HepG2 (cell line): ENCODE data around the gene TNFRSF6B. TPM values are rescaled to one million over a fixed set of nuclear protein-coding genes. Genes with fewer than 3 reads are reported as not detected.
A peak's percentile ranks its signal among the peaks of the same experiment; 100 is the strongest.

ENCODE experiments used
- CTCF ChIP-seq: sonication (generic); formaldehyde crosslinking; IDR thresholded peaks from 2 replicates; pipeline ENCODE4 v1.5.0; 2020; ENCODE audit warnings: mild to moderate bottlenecking, missing genetic modification reagents, moderate library complexity
- DNMT1 ChIP-seq: sonication (generic); formaldehyde crosslinking; IDR thresholded peaks from 2 replicates; pipeline ENCODE4 v1.5.1; 2020; ENCODE audit warnings: mild to moderate bottlenecking, missing genetic modification reagents
- ELF3 ChIP-seq: IDR thresholded peaks from 2 replicates; pipeline ENCODE4 v1.6.1; 2016; ENCODE audit warnings: missing genetic modification reagents, missing compliant biosample characterization
- ELK4 ChIP-seq: sonication (generic); formaldehyde crosslinking; IDR thresholded peaks from 2 replicates; pipeline ENCODE4 v1.9.0; 2021; ENCODE audit warnings: missing genetic modification reagents, borderline replicate concordance
- HMGA1 ChIP-seq: sonication (generic); formaldehyde crosslinking; conservative IDR thresholded peaks from 2 replicates; pipeline ENCODE4 v1.4.0; 2020; ENCODE audit warnings: missing genetic modification reagents
- MIER2 ChIP-seq: IDR thresholded peaks from 2 replicates; pipeline ENCODE4 v1.6.1; 2016; ENCODE audit warnings: missing biosample characterization, missing genetic modification reagents
- MXD3 ChIP-seq: IDR thresholded peaks from 2 replicates; pipeline ENCODE4 v1.6.1; 2016; ENCODE audit warnings: mild to moderate bottlenecking, missing biosample characterization, missing genetic modification reagents
- PITX1 ChIP-seq: sonication (generic); formaldehyde crosslinking; IDR thresholded peaks from 2 replicates; pipeline ENCODE4 v1.5.1; 2020; ENCODE audit warnings: mild to moderate bottlenecking, missing genetic modification reagents
- RARG ChIP-seq: sonication (generic); formaldehyde crosslinking; IDR thresholded peaks from 2 replicates; pipeline ENCODE4 v1.4.0; 2020; ENCODE audit warnings: low read depth, mild to moderate bottlenecking, missing genetic modification reagents
- TERF1 ChIP-seq: sonication (generic); formaldehyde crosslinking; IDR thresholded peaks from 2 replicates; pipeline ENCODE4 v1.8.0; 2022; ENCODE audit warnings: mild to moderate bottlenecking, missing genetic modification reagents, moderate library complexity
- ZBTB3 ChIP-seq: sonication (generic); formaldehyde crosslinking; IDR thresholded peaks from 2 replicates; pipeline ENCODE4 v1.4.0; 2020; ENCODE audit warnings: low read depth, mild to moderate bottlenecking, moderate library complexity, missing genetic modification reagents, borderline replicate concordance
- ZBTB8A ChIP-seq: sonication (generic); formaldehyde crosslinking; IDR thresholded peaks from 2 replicates; pipeline ENCODE4 v1.4.0; 2020; ENCODE audit warnings: mild to moderate bottlenecking, low read depth, missing genetic modification reagents, borderline replicate concordance
- ZC3H13 ChIP-seq: sonication (generic); formaldehyde crosslinking; IDR thresholded peaks from 2 replicates; pipeline ENCODE4 v1.8.1; 2023; ENCODE audit warnings: mild to moderate bottlenecking, missing genetic modification reagents, moderate library complexity
- ZNF10 ChIP-seq: sonication (generic); formaldehyde crosslinking; IDR thresholded peaks from 2 replicates; pipeline ENCODE4 v1.4.0; 2020; ENCODE audit warnings: mild to moderate bottlenecking, low read depth, missing genetic modification reagents, borderline replicate concordance
- ZNF138 ChIP-seq: sonication (generic); formaldehyde crosslinking; IDR thresholded peaks from 2 replicates; pipeline ENCODE4 v1.5.0; 2020; ENCODE audit warnings: mild to moderate bottlenecking, low read depth, missing genetic modification reagents
- ZNF224 ChIP-seq: sonication (generic); formaldehyde crosslinking; IDR thresholded peaks from 2 replicates; pipeline ENCODE4 v1.5.0; 2020; ENCODE audit warnings: mild to moderate bottlenecking, missing genetic modification reagents
- ZNF333 ChIP-seq: sonication (generic); formaldehyde crosslinking; IDR thresholded peaks from 2 replicates; pipeline ENCODE4 v1.4.0; 2020; ENCODE audit warnings: mild to moderate bottlenecking, missing genetic modification reagents, borderline replicate concordance
- ZNF670 ChIP-seq: sonication (generic); formaldehyde crosslinking; IDR thresholded peaks from 2 replicates; pipeline ENCODE4 v1.8.0; 2022; ENCODE audit warnings: mild to moderate bottlenecking, missing genetic modification reagents, borderline replicate concordance
- ZNF703 ChIP-seq: sonication (generic); formaldehyde crosslinking; IDR thresholded peaks from 2 replicates; pipeline ENCODE4 v1.5.1; 2020; ENCODE audit warnings: missing genetic modification reagents, mild to moderate bottlenecking, moderate library complexity, borderline replicate concordance
- ZNF75D ChIP-seq: sonication (generic); formaldehyde crosslinking; IDR thresholded peaks from 2 replicates; pipeline ENCODE4 v1.8.1; 2023; ENCODE audit warnings: missing genetic modification reagents, mild to moderate bottlenecking, borderline replicate concordance
- ZNF768 ChIP-seq: sonication (generic); formaldehyde crosslinking; IDR thresholded peaks from 2 replicates; pipeline ENCODE4 v1.4.0; 2020; ENCODE audit warnings: missing genetic modification reagents
- ZNF883 ChIP-seq: sonication (generic); formaldehyde crosslinking; IDR thresholded peaks from 2 replicates; pipeline ENCODE4 v1.5.1; 2020; ENCODE audit warnings: mild to moderate bottlenecking, missing genetic modification reagents; ENCODE audit errors: not compliant biosample characterization
- ZSCAN20 ChIP-seq: sonication (generic); formaldehyde crosslinking; IDR thresholded peaks from 2 replicates; pipeline ENCODE4 v1.4.0; 2020; ENCODE audit warnings: missing genetic modification reagents, mild to moderate bottlenecking, borderline replicate concordance
- polyA plus RNA-seq, 8 experiments: library from polyadenylated mRNA; depleted of rRNA in 3 of 8; stranded (reverse) in 7 of 8; unstranded in 1 of 8; fragments of >200 nt; fragmentation: Illumina TruSeq in 4 of 8; extraction: Trizol in 4 of 8; gene quantifications; 2 replicates each; pipeline versions ENCODE4 v1.2.1 to v1.2.3, GENCODE V29; 2011 to 2016; ENCODE audit warnings: low read depth in 4 of 8, missing spikeins in 1 of 8, mixed read lengths in 1 of 8; ENCODE audit not compliant: insufficient read depth in 1 of 8
- total RNA-seq, 5 experiments: library from RNA; depleted of rRNA; stranded (reverse); fragments of >200 nt; fragmentation: Illumina TruSeq; extraction: Trizol; gene quantifications; 2 replicates each; pipeline ENCODE4 v1.2.3, GENCODE V29; 2016; ENCODE audit warnings: low read depth in 1 of 5

The TNFRSF6B gene
- total and polyA plus RNA-seq, 2 of the 13 experiments (the other 11 are each of a cell fraction or from before 2014, with no cell fraction given), result 0.24 TPM; not detected in 1

- no peak for TF ChIP-seq ZNF10 (CRISPR knock-in tag)
- no peak for TF ChIP-seq ZNF224 (CRISPR knock-in tag)
- 0 out of 2 replicates have a peak, but pooled peaks have one; percentile 10 for TF ChIP-seq MIER2 (CRISPR knock-in tag)
- TF ChIP-seq ZNF768 (CRISPR knock-in tag), result no peak
- no peak for TF ChIP-seq ZBTB3 (CRISPR knock-in tag)
- TF ChIP-seq ZC3H13 (CRISPR knock-in tag), result no peak
- TF ChIP-seq PITX1 (CRISPR knock-in tag), result 0 out of 2 replicates have a peak, but pooled peaks have one; percentile 56
- no peak for TF ChIP-seq TERF1 (CRISPR knock-in tag)
- 0 out of 2 replicates have a peak, but pooled peaks have one; percentile 73 for TF ChIP-seq ZNF333 (CRISPR knock-in tag)
- 0 out of 2 replicates have a peak, but pooled peaks have one; percentile 16 for TF ChIP-seq ZNF670 (CRISPR knock-in tag)
- no peak for TF ChIP-seq ELK4 (CRISPR knock-in tag)
- TF ChIP-seq ELF3 (CRISPR knock-in tag), result 0 out of 2 replicates have a peak, but pooled peaks have one; percentile 5
- no peak for TF ChIP-seq ZSCAN20 (CRISPR knock-in tag)
- peak; percentile 83; the same call in 1 of the 2 replicates for TF ChIP-seq ZNF75D
- TF ChIP-seq DNMT1 (CRISPR knock-in tag), result peak; percentile 2; the same call in 1 of the 2 replicates
- peak; percentile 54; the same call in 1 of the 2 replicates for TF ChIP-seq ZBTB8A (CRISPR knock-in tag)
- TF ChIP-seq ZNF703, result 0 out of 2 replicates have a peak, but pooled peaks have one; percentile 24
- peak; percentile 27; the same call in 1 of the 2 replicates for TF ChIP-seq CTCF
- no peak for TF ChIP-seq HMGA1 (CRISPR knock-in tag)
- TF ChIP-seq MXD3 (CRISPR knock-in tag), result peak; percentile 2; the same call in 1 of the 2 replicates
- peak; percentile 77; the same call in 1 of the 2 replicates for TF ChIP-seq ZNF138 (CRISPR knock-in tag)
- TF ChIP-seq ZNF883 (CRISPR knock-in tag), result no peak
- 0 out of 2 replicates have a peak, but pooled peaks have one; percentile 21 for TF ChIP-seq RARG (CRISPR knock-in tag)
Observed at GRCh38 chr20:63658749-63659187, 37.7 kb upstream of the TNFRSF6B start (continued).
